Measurements from ENCODE around the gene FAM180A.
"Not testable (repeated sequence)": the region's sequence is repeated elsewhere in the genome, so short reads cannot be mapped to it uniquely, and the experiment has no call there.

- TF ChIP-seq, protein P1, sequence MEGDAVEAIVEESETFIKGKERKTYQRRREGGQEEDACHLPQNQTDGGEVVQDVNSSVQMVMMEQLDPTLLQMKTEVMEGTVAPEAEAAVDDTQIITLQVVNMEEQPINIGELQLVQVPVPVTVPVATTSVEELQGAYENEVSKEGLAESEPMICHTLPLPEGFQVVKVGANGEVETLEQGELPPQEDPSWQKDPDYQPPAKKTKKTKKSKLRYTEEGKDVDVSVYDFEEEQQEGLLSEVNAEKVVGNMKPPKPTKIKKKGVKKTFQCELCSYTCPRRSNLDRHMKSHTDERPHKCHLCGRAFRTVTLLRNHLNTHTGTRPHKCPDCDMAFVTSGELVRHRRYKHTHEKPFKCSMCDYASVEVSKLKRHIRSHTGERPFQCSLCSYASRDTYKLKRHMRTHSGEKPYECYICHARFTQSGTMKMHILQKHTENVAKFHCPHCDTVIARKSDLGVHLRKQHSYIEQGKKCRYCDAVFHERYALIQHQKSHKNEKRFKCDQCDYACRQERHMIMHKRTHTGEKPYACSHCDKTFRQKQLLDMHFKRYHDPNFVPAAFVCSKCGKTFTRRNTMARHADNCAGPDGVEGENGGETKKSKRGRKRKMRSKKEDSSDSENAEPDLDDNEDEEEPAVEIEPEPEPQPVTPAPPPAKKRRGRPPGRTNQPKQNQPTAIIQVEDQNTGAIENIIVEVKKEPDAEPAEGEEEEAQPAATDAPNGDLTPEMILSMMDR (IDR thresholded peaks at IDR 0.05; ENCODE audit: control extremely low read depth in 1 of 3, insufficient read depth in 1 of 3, low read depth in 1 of 3, low read length in 3 of 3) = not testable (repeated sequence)
- not testable (repeated sequence) for TF ChIP-seq EGR1 (IDR thresholded peaks at IDR 0.05; ENCODE audit: borderline replicate concordance, low read depth, low read length); TAF1 (IDR thresholded peaks at IDR 0.05; ENCODE audit: low read depth, low read length); EZH2 (IDR thresholded peaks at IDR 0.05; ENCODE audit: low read depth, low read length, severe bottlenecking)
Observed at GRCh38 chr7:135692606-135693005, 56.0 kb downstream of the FAM180A start.
